ENCODE measurements around the gene RBKS.

DNA sequence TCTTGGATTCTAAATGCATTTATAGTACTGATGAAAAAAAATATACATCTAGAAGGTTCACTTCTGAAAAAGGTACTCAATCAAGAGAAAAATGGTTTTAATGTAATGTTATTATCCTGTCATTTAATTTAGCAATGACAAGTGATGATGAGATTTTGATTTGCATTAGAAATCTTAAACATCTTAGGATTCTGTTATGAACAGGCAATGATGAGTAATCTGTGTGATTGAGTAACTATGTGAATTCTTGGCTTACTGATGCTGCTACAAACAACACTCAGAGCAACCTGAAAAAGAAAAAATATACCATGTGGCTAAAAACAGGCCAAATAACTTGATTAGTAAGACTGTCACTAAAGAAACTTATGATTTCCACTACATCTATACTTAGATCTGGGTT is 30.1 kb downstream of the RBKS start:
- TF ChIP-seq CTCF (conservative IDR thresholded peaks at IDR 0.05): no peak
- no peak for TF ChIP-seq ZFX (IDR thresholded peaks at IDR 0.05)
